K562 (cell line): ENCODE measurements around the gene CSRNP3. TPM values are rescaled to one million over a fixed set of nuclear protein-coding genes. Genes with fewer than 3 reads are reported as not detected.

Experiments used
- ATAC-seq: fragments of 200-7000 bp; cut with Tn5 transposase; 3 replicates; pipeline ENCODE4 v1.9.1; 2020; ENCODE audit warnings: moderate library complexity
- BruUV-seq: library from RNA; stranded (reverse); fragments of 400-500 nt; replicated peaks from 2 replicates; lab custom pipeline; 2021; lab: Mats Ljungman, UMichigan
- CTCF ChIA-PET: fragments of 300-600 bp; formaldehyde crosslinking; extraction: SDS; loops from one replicate; lab custom pipeline; 2021; ENCODE audit warnings: low intra/inter-chr PET ratio; lab: Yijun Ruan, JAX
- POLR2A ChIA-PET: fragments of 300-600, 350-650 bp; sonication (Branson Sonifier 250); formaldehyde crosslinking; extraction: SDS; loops from one replicate; lab custom pipeline; 2021; ENCODE audit warnings: antibody characterized with exemption, inconsistent platforms; lab: Yijun Ruan, JAX
- DNase-seq, 4 experiments: peaks; one replicate each; pipeline versions ENCODE4 v3.0.0 to v3.0.0-alpha.2; 2011 to 2018; ENCODE audit warnings: low spot score in 3 of 4, mixed read lengths in 3 of 4; ENCODE audit errors: extremely low read depth in 1 of 4
- FAIRE-seq: peaks from 2 replicates; lab custom pipeline; 2011; peaks lifted over from hg19 to GRCh38; lab: Jason Lieb, UNC
- H2AFZ ChIP-seq: 2 replicates; pipeline ENCODE4 v1.6.0; 2011; ENCODE audit warnings: low read depth, low read length, control low read depth, inconsistent platforms
- H3K27ac ChIP-seq: fragments of 200-600 bp; 3 replicates; pipeline ENCODE4 v1.8.0; 2011; ENCODE audit warnings: low read depth, mild to moderate bottlenecking, control low read depth, inconsistent platforms, low read length, moderate library complexity, mixed read lengths; ENCODE audit errors: extremely low read depth
- H3K27me3 ChIP-seq, 2 experiments: fragments of 300-600 bp in 1 of 2; 2 replicates in 1 of 2; 3 replicates in 1 of 2; pipeline versions ENCODE4 v1.6.0 to v1.8.0; 2011; ENCODE audit warnings: inconsistent platforms in 2 of 2, low read length in 2 of 2, mild to moderate bottlenecking in 1 of 2, mixed read lengths in 1 of 2, moderate library complexity in 1 of 2; ENCODE audit not compliant: control insufficient read depth in 2 of 2, insufficient read depth in 2 of 2
- H3K36me3 ChIP-seq: fragments of 300-600 bp; 3 replicates; pipeline ENCODE4 v1.8.0; 2011; ENCODE audit warnings: mild to moderate bottlenecking, low read length, inconsistent platforms; ENCODE audit not compliant: control insufficient read depth, insufficient read depth
- H3K4me1 ChIP-seq, 2 experiments: fragments of 200-600 bp in 1 of 2; replicated peaks in 1 of 2; 2 replicates in 1 of 2; 3 replicates in 1 of 2; pipeline versions ENCODE4 v1.5.1 to v1.8.0; 2011; ENCODE audit warnings: inconsistent platforms in 2 of 2, low read length in 2 of 2, mild to moderate bottlenecking in 1 of 2, mixed read lengths in 1 of 2, moderate library complexity in 1 of 2; ENCODE audit not compliant: control insufficient read depth in 2 of 2, insufficient read depth in 2 of 2
- H3K4me2 ChIP-seq: 2 replicates; pipeline ENCODE4 v1.6.1; 2011; ENCODE audit warnings: low read length, control low read depth, inconsistent platforms, mixed read lengths; ENCODE audit not compliant: insufficient read depth
- H3K4me3 ChIP-seq: fragments of 200-600 bp; sonication (generic), shearing (Covaris generic); 2 replicates; pipeline ENCODE4 v1.5.1; 2016; ENCODE audit warnings: control low read depth, inconsistent platforms
- H3K79me2 ChIP-seq: fragments of 200-600 bp; 3 replicates; pipeline ENCODE4 v1.8.0; 2011; ENCODE audit warnings: low read length, inconsistent platforms; ENCODE audit not compliant: control insufficient read depth, insufficient read depth
- H3K9ac ChIP-seq, 2 experiments: 2 replicates each; pipeline versions ENCODE4 v1.6.0 to v1.6.1; 2011; ENCODE audit warnings: low read depth in 2 of 2, low read length in 2 of 2, control low read depth in 1 of 2, inconsistent platforms in 1 of 2, mild to moderate bottlenecking in 1 of 2, mixed read lengths in 1 of 2; ENCODE audit not compliant: insufficient read depth in 1 of 2
- H3K9me1 ChIP-seq: one replicate; pipeline ENCODE4 v1.6.0; 2011; ENCODE audit warnings: inconsistent platforms, mild to moderate bottlenecking, low read length, moderate library complexity; ENCODE audit not compliant: control insufficient read depth, insufficient read depth
- H3K9me3 ChIP-seq: replicated peaks from 2 replicates; pipeline ENCODE4 v1.5.1; 2011; ENCODE audit warnings: low read depth, low read length, inconsistent platforms; ENCODE audit not compliant: control insufficient read depth, insufficient read depth
- H4K20me1 ChIP-seq: replicated peaks from 2 replicates; pipeline ENCODE4 v1.6.1; 2011; ENCODE audit warnings: low read length, inconsistent platforms, mixed read lengths; ENCODE audit not compliant: control insufficient read depth, insufficient read depth
- CCNT2 ChIP-seq: IDR thresholded peaks from 2 replicates; pipeline ENCODE4 v1.6.1; 2011; ENCODE audit warnings: borderline replicate concordance, low read depth, mild to moderate bottlenecking, moderate library complexity, mixed read lengths, low read length; ENCODE audit not compliant: insufficient read length; ENCODE audit errors: extremely low read depth
- CTBP1 ChIP-seq: fragments of 450-650 bp; IDR thresholded peaks from 2 replicates; pipeline ENCODE4 v1.6.1; 2016; ENCODE audit warnings: borderline replicate concordance
- FOXJ3 ChIP-seq: sonication (generic); formaldehyde crosslinking; IDR thresholded peaks from 2 replicates; pipeline ENCODE4 v1.4.0; 2020; ENCODE audit warnings: mild to moderate bottlenecking, missing genetic modification reagents
- GABPB1 ChIP-seq: sonication (generic); formaldehyde crosslinking; IDR thresholded peaks from 2 replicates; pipeline ENCODE4 v1.8.0; 2022; ENCODE audit warnings: mild to moderate bottlenecking, missing genetic modification reagents
- MEF2A ChIP-seq: IDR thresholded peaks from 2 replicates; pipeline ENCODE4 v1.6.1; 2011; ENCODE audit warnings: low read depth, mild to moderate bottlenecking, low read length, moderate library complexity; ENCODE audit not compliant: control insufficient read depth
- POLR2G ChIP-seq: fragments of 200-400 bp; formaldehyde crosslinking; IDR thresholded peaks from 2 replicates; pipeline ENCODE4 v1.6.1; 2017; ENCODE audit warnings: low read depth, mild to moderate bottlenecking, antibody characterized with exemption, low read length, moderate library complexity
- RAD21 ChIP-seq, 2 experiments: fragments of 250-450 bp in 1 of 2; fragments of 450-650 bp in 1 of 2; sonication (Bioruptor Pico) in 1 of 2; formaldehyde crosslinking in 1 of 2; IDR thresholded peaks in 1 of 2; conservative IDR thresholded peaks in 1 of 2; 2 replicates each; pipeline versions ENCODE4 v1.4.0 to v1.8.0; 2020 to 2022; ENCODE audit warnings: mild to moderate bottlenecking in 2 of 2, moderate library complexity in 1 of 2
- RBM17 ChIP-seq: fragments of 200-400 bp; formaldehyde crosslinking; IDR thresholded peaks from 2 replicates; pipeline ENCODE4 v1.6.1; 2017; ENCODE audit warnings: low read depth, mild to moderate bottlenecking, low read length, borderline replicate concordance
- SMARCE1 ChIP-seq: fragments of 450-650 bp; IDR thresholded peaks from 2 replicates; pipeline ENCODE4 v1.7.1; 2016; ENCODE audit warnings: mild to moderate bottlenecking
- TCF7L2 ChIP-seq: fragments of 150-350 bp; IDR thresholded peaks from 2 replicates; pipeline ENCODE4 v1.6.1; 2016; ENCODE audit warnings: low read depth, mild to moderate bottlenecking, low read length, moderate library complexity
- WGBS: fragments of 100-300 bp; shearing (Covaris generic); methylation state at CpG from one replicate; pipeline ENCODE4 v1.1.6; 2016; ENCODE audit warnings: low coverage, mixed read lengths; ENCODE audit not compliant: insufficient coverage; ENCODE audit errors: missing lambda C conversion rate; 5-methylcytosine and 5-hydroxymethylcytosine counted together
- in situ Hi-C: fragments of 300-500 bp; cut with MboI; formaldehyde crosslinking; loops from 4 replicates; pipeline ENCODE4 v1.15.0; 2018; ENCODE audit warnings: inconsistent platforms, mixed read lengths
- intact Hi-C: fragments of 100-400 bp; cut with micrococcal nuclease; formaldehyde crosslinking; loops from 2 replicates; pipeline ENCODE4 v1.14.2; 2022
- polyA plus RNA-seq, 8 experiments: library from polyadenylated mRNA; depleted of rRNA in 4 of 8; stranded (reverse) in 5 of 8; unstranded in 3 of 8; fragments of >200 nt; fragmentation: Nextera tagmentation in 2 of 8; fragmentation: Illumina TruSeq in 1 of 8; extraction: Ambion mirVana in 2 of 8; extraction: Trizol in 1 of 8; gene quantifications; 2 replicates each; pipeline versions ENCODE4 v1.2.1 to v1.2.3, GENCODE V29; 2011 to 2014; ENCODE audit warnings: inconsistent platforms in 1 of 8, missing spikeins in 1 of 8
- total RNA-seq, 7 experiments: library from RNA; depleted of rRNA in 6 of 7; stranded (reverse); fragments of >200 nt in 6 of 7; fragmentation: Illumina TruSeq in 2 of 7; extraction: Trizol in 2 of 7; gene quantifications; 2 replicates each; pipeline versions ENCODE4 v1.2.1 to v1.2.3, GENCODE V29; 2011 to 2021; ENCODE audit warnings: low replicate concordance in 1 of 7

CSRNP3 gene
- total and polyA plus RNA-seq, 9 of the 15 experiments (the other 6 are each of a cell fraction or from before 2014, with no cell fraction given), result not detected

GRCh38 chr2:165518611-165519010 lies 49.1 kb downstream of the CSRNP3 start:
- FAIRE-seq, result no peak

GRCh38 chr2:165522719-165523118 lies 53.2 kb downstream of the CSRNP3 start:
- H3K9me3 ChIP-seq, result no peaks in the 10 kb centered on the region
- 2% methylated on average over 3 of the region's 3 CpGs for WGBS
- no peak overlapping the region for H3K9ac ChIP-seq
- no peaks in the 10 kb centered on the region for H3K9me1 ChIP-seq
- no peak overlapping the region for H3K27ac ChIP-seq
- no TSS peak for BruUV-seq
- no peak overlapping the region for H2AFZ ChIP-seq
- ATAC-seq (no peak), DNase-seq (no peak), FAIRE-seq (no peak)
- in situ Hi-C loops (no loop called here), intact Hi-C loops (no loop called here)
- no peaks in the 10 kb centered on the region for H3K36me3 ChIP-seq
- no peak overlapping the region for H3K4me2 ChIP-seq
- CTCF ChIA-PET, result no interaction called here
- POLR2A ChIA-PET, result no interaction called here
- no peaks in the 10 kb centered on the region for H4K20me1 ChIP-seq
- no peaks in the 10 kb centered on the region for H3K79me2 ChIP-seq
- no peak overlapping the region for H3K4me3 ChIP-seq
- no peaks in the 10 kb centered on the region for H3K4me1 ChIP-seq
- H3K27me3 ChIP-seq, result no peaks in the 10 kb centered on the region
- TF ChIP-seq RAD21 (CRISPR knock-in tag; conservative IDR thresholded peaks at IDR 0.05 in 1 of 2, IDR thresholded peaks at IDR 0.05 in 1 of 2), result no peak
- TF ChIP-seq POLR2G, result no peak
- no peak for TF ChIP-seq FOXJ3 (CRISPR knock-in tag)
- TF ChIP-seq CCNT2, result no peak
- TF ChIP-seq MEF2A, result no peak
- no peak for TF ChIP-seq TCF7L2
- TF ChIP-seq CTBP1, result no peak
- TF ChIP-seq SMARCE1, result no peak

More at GRCh38 chr2:165518611-165519010, 49.1 kb downstream of the CSRNP3 start:
- H3K9me3 ChIP-seq, result no peaks in the 10 kb centered on the region
- TF ChIP-seq RBM17, result no peak
- TF ChIP-seq GABPB1 (CRISPR knock-in tag), result no peak
- TF ChIP-seq, all 486 proteins: peak for 0
- ATAC-seq (no peak), DNase-seq (no peak)
- no peaks in the 10 kb centered on the region for H4K20me1 ChIP-seq
- H3K27ac ChIP-seq, result no peak overlapping the region
- intact Hi-C loops (no loop called here), in situ Hi-C loops (no loop called here)
- BruUV-seq, result no TSS peak
- no peak overlapping the region for H2AFZ ChIP-seq
- H3K9ac ChIP-seq, result no peak overlapping the region
- no peaks in the 10 kb centered on the region for H3K36me3 ChIP-seq
- no peak overlapping the region for H3K4me3 ChIP-seq
- no peaks in the 10 kb centered on the region for H3K9me1 ChIP-seq
- ChIA-PET CTCF (no interaction called here), POLR2A (no interaction called here)
- H3K4me1 ChIP-seq, result no peaks in the 10 kb centered on the region
- no peaks in the 10 kb centered on the region for H3K27me3 ChIP-seq
- H3K79me2 ChIP-seq, result no peaks in the 10 kb centered on the region
- H3K4me2 ChIP-seq, result no peak overlapping the region
